ENCODE measurements around the gene IGIP. TPM values are rescaled to one million over a fixed set of nuclear protein-coding genes. Genes with fewer than 3 reads are reported as not detected.

The IGIP gene
- polyA plus RNA-seq (2013, experiment 1 of 2; ENCODE audit: insufficient read length): 4.1 TPM
- polyA plus RNA-seq (2013, experiment 2 of 2; ENCODE audit: insufficient read length): 7.3 TPM

- no peak for DNase-seq
Measured at GRCh38 chr5:140125637-140126036, at the start of gene IGIP. Gene IGIP (plus strand): TSS chr5:140125937. CDS start chr5:140128477, 2,540 bp downstream.

- no peak for DNase-seq
Measured at GRCh38 chr5:140076142-140076541, 49.6 kb upstream of the IGIP start.

GRCh38 chr5:140076788-140077187, 48.9 kb upstream of the IGIP start:
- DNase-seq: no peak

GRCh38 chr5:140083120-140083519, 42.6 kb upstream of the IGIP start:
- no peak for DNase-seq

GRCh38 chr5:140083650-140084049, 42.1 kb upstream of the IGIP start:
- DNase-seq: no peak

- DNase-seq: no peak
Measured at GRCh38 chr5:140084541-140084940, 41.2 kb upstream of the IGIP start.

GRCh38 chr5:140090251-140090650, 35.5 kb upstream of the IGIP start:
- no peak for DNase-seq

GRCh38 chr5:140093179-140093578, 32.6 kb upstream of the IGIP start:
- no peak for DNase-seq

GRCh38 chr5:140093866-140094265, 31.9 kb upstream of the IGIP start:
- DNase-seq: no peak

- DNase-seq: no peak
Measured at GRCh38 chr5:140094889-140095288, 30.8 kb upstream of the IGIP start.

GRCh38 chr5:140101179-140101578, 24.6 kb upstream of the IGIP start:
- DNase-seq: no peak

- no peak for DNase-seq
Measured at GRCh38 chr5:140103154-140103553, 22.6 kb upstream of the IGIP start.

GRCh38 chr5:140104100-140104499, 21.6 kb upstream of the IGIP start:
- DNase-seq: no peak

- no peak for DNase-seq
Measured at GRCh38 chr5:140106101-140106500, 19.6 kb upstream of the IGIP start.

GRCh38 chr5:140106805-140107311, 18.9 kb upstream of the IGIP start:
- no peak for DNase-seq

GRCh38 chr5:140107312-140108092, 18.2 kb upstream of the IGIP start:
- DNase-seq: peak; percentile 92

- DNase-seq: peak; percentile 21
Measured at GRCh38 chr5:140108093-140109017, 17.4 kb upstream of the IGIP start.

GRCh38 chr5:140109018-140109758, 16.5 kb upstream of the IGIP start:
- DNase-seq: peak; percentile 71

- no peak for DNase-seq
Measured at GRCh38 chr5:140109759-140110645, 15.7 kb upstream of the IGIP start.

- no peak for DNase-seq
Measured at GRCh38 chr5:140110646-140110957, 15.1 kb upstream of the IGIP start.

GRCh38 chr5:140111011-140111858, 14.5 kb upstream of the IGIP start:
- DNase-seq: peak; percentile 16
